T-helper 9 cell (primary cell): ENCODE measurements around the gene SPCS2.

Source experiments
- DNase-seq: peaks from one replicate; pipeline ENCODE4 v3.0.0-alpha.2; 2020
- total RNA-seq, 2 donors: gene quantifications; one replicate each; lab custom pipeline; 2026; lab: John Stamatoyannopoulos, UW

Gene SPCS2
- total RNA-seq = 16.9 to 24.1 reads per million in 2 donors

GRCh38 chr11:74948898-74949752 is at the start of gene SPCS2, which contains the start of gene XRRA1:
Gene SPCS2 (plus strand): TSS chr11:74949266. CDS start chr11:74949286, 20 bp downstream.
Gene XRRA1 (minus strand): TSS chr11:74949091. CDS start chr11:74940878, 8,213 bp downstream.
- peak; percentile 96 for DNase-seq

- DNase-seq = no peak
Measured at GRCh38 chr11:74902342-74902741, 46.7 kb upstream of the SPCS2 start.

- no peak for DNase-seq
Measured at GRCh38 chr11:74905326-74905725, 43.7 kb upstream of the SPCS2 start.

- no peak for DNase-seq
Measured at GRCh38 chr11:74909385-74909784, 39.7 kb upstream of the SPCS2 start.

- no peak for DNase-seq
Measured at GRCh38 chr11:74909812-74910211, 39.3 kb upstream of the SPCS2 start.

GRCh38 chr11:74923125-74923524 is 25.9 kb upstream of the SPCS2 start:
- DNase-seq = no peak

- no peak for DNase-seq
Measured at GRCh38 chr11:74925281-74925680, 23.8 kb upstream of the SPCS2 start.

GRCh38 chr11:74926304-74927030 is 22.6 kb upstream of the SPCS2 start:
- DNase-seq = no peak

DNA sequence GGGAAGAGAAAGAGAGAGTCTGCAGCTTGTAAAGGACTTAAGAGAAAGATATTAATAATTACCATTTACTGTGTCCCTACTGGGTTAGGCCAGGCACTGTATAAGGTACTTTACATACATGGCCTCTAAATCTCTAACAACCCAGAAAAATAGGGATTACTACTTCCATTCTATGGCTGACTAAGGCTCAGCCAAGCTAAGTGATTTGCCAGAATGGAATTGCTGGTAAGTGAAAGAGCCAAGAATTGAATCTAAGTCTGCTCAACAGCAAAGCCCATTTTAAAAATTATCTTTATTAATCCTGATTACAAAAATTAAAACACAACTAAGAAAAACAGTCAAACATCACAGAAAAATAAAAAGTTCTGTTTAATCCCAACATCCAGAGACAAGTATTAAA is 21.6 kb upstream of the SPCS2 start:
- DNase-seq = no peak

DNA sequence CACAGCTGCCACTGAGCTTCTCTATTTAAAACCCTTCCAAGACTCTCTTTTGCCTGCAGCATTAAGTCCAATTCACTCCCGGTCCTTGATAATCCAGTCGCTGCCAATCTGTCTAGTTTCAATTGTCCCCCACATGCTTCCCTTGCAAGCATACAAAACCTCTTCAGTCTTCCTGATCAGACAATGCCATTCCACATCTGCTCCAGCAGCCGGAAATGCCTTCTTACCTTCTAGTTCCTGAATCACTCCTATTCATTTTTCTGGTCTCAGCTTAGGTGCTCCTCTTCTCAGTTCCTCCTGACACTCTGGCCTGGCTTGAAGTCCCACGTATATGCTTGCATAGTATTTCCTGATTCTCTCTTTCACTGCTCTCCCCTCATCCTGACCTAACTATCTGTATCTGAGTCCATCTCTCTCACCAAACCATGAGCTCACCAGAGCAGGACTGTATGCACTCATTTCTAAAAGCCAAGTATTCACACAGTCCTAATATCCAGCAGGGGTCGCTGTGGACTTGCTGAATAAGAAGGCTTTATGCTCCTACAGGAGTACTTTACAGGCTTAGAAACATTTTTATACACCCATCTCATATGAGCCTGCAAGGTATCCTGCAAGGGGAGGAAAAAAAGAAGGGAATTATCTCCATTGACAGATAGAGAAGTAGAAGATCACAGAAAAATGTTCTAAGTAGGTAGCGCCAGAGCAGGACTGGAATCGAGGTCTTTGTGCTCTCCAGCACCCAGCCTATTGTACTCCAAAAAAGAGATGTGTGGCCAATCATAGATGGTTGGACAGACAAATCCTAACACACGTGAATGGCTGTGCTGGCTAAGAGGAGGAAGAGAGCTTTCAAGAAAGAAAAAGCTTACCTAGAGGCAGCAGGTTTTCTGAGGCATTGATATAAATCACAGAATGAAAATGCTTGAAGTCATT is 19.4 kb upstream of the SPCS2 start:
- peak; percentile 54 for DNase-seq

DNA sequence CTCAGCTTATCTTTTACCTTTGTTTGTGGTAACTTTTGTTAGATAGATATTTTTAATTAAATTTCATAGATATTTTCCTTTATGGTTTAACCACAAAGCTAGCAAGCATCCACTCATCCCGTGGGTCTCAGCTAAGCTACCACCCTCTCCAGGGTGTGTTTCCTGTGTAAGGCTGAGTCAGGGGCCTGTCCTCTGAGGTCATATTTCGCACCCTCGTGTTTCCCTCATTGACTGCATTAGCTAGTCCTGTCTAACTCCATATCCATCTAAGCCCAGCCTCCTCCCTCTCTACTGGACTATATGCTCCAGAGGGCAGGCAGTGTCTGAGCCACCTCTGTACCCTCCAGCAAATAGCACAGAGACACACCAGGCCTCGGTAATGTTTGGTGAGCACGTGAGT is 16.9 kb upstream of the SPCS2 start:
- no peak for DNase-seq

GRCh38 chr11:74932797-74933196 is 16.3 kb upstream of the SPCS2 start:
- no peak for DNase-seq

GRCh38 chr11:74933765-74934164 is 15.3 kb upstream of the SPCS2 start:
- no peak for DNase-seq

DNA sequence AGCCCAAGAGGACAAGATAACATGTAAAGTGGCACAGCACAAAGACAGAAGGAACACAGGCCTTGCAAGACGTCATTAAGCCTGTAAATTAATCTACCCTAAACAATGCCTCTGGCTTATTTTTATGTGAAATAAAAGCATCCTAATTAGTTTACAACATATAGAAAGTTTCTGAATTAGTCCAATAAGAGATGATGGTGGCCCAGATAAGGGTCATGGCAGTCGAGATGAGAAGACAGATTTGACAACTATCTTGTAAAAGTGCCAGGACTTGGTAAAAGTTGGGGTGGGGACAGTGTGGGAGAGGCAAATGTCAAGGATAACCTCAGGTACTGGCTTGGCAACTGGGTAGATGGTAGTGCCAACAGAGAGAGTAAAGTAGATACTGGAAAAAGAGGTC is 13.8 kb upstream of the SPCS2 start:
- no peak for DNase-seq

- DNase-seq = no peak
Measured at GRCh38 chr11:74936087-74936486, 13.0 kb upstream of the SPCS2 start.

GRCh38 chr11:74936976-74937375 is 12.1 kb upstream of the SPCS2 start:
- no peak for DNase-seq

DNA sequence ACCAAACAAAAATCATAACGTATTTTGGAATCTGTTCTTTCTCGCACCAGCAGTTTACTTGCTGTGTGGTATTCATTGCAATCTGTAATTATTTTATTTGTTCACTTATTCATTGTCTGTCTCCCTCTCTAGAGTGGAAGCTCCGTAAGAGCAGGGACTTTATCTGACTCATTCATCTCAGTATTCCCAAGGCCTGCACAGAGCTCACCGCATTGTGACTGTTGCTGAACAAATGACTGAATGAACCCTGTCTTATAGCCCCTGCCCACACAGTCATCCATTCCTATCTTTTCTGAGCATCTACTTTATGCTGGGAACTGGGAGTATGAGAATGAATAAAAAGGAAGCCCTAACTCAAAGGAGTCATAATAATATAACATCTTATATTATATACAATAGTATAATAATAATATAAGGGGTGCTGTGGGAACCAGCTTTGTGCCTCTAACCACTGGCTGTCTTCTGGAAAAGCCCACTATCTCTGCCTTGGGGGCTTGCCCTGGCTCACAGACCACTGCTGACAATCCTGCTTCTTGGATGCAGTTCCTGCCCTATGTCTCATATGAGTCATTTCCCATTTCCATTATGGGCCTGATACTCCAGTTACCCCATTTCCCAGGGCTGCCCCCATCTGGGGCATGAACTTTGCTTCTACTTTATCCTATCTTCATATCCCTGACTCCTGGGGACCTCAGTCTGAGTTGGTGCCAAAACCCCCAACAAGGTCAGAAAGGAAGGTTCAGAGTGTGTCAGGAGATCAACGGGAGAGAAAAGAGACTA is 11.2 kb upstream of the SPCS2 start:
- no peak for DNase-seq

- DNase-seq = no peak
Measured at GRCh38 chr11:74941492-74941891, 7.6 kb upstream of the SPCS2 start.

- no peak for DNase-seq
Measured at GRCh38 chr11:74942073-74942759, 6.8 kb upstream of the SPCS2 start.

DNA sequence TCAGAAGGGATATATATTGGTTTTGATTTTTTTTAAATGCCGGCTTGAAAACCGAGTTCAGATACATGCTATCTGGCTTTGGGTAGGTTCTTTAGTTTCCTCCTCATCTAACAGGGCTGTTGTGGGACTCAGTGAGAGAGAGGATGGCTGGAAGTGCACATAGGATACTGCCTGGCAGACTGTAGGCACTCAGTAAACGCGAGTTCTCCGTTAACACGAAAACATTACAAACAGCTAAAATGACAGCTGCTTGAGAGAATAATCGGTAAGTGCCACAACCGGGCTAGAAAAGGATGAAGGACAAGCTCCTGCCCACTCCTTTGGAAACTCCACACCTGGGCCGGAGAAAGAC is 544 bp upstream of the SPCS2 start:
- no peak for DNase-seq

DNA sequence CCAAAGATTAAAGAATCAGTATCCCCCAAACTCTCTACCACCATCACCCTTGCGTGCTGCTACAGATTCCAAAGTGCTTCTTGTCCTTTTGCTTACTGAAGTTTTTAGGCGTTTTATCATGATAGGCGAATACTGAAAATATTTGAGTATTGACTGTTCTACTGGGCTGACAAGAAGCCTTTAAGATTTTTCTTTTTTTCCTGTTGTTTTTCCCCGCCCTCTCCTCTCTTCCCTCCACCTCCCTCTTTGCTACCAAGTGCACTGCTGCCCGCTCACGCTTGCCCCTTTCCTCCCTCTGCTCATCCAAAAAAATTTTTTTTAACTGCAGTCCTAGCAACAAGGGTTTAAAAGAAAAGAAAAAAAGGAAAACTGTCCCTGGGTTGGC is 679 bp downstream of the SPCS2 start:
- DNase-seq = no peak
